Subcutaneous adipose tissue (tissue), 4 donors: ENCODE data around the gene GALNT11. TPM values are rescaled to one million over a fixed set of nuclear protein-coding genes. Genes with fewer than 3 reads are reported as not detected.

Experiments used
- total RNA-seq, 4 donors: library from RNA; depleted of rRNA; stranded (reverse); fragments of >200 nt; gene quantifications; one replicate each; pipeline ENCODE4 v1.1.0, GENCODE V29; 2016
- TF ChIP-seq, protein P1 (sequence below): fragments of 450-650 bp; IDR thresholded peaks from one replicate; pipeline ENCODE4 v1.5.1; 2016; ENCODE audit warnings: low read depth, mild to moderate bottlenecking, control low read depth, antibody characterized with exemption, moderate library complexity

Gene GALNT11
- total RNA-seq, 4 donors from 2014 or later = 42.6 to 55.9 (median 48.4) TPM

GRCh38 chr7:152073352-152073751 is 47.9 kb downstream of the GALNT11 start:
- TF ChIP-seq, protein P1, sequence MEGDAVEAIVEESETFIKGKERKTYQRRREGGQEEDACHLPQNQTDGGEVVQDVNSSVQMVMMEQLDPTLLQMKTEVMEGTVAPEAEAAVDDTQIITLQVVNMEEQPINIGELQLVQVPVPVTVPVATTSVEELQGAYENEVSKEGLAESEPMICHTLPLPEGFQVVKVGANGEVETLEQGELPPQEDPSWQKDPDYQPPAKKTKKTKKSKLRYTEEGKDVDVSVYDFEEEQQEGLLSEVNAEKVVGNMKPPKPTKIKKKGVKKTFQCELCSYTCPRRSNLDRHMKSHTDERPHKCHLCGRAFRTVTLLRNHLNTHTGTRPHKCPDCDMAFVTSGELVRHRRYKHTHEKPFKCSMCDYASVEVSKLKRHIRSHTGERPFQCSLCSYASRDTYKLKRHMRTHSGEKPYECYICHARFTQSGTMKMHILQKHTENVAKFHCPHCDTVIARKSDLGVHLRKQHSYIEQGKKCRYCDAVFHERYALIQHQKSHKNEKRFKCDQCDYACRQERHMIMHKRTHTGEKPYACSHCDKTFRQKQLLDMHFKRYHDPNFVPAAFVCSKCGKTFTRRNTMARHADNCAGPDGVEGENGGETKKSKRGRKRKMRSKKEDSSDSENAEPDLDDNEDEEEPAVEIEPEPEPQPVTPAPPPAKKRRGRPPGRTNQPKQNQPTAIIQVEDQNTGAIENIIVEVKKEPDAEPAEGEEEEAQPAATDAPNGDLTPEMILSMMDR = no peak

DNA sequence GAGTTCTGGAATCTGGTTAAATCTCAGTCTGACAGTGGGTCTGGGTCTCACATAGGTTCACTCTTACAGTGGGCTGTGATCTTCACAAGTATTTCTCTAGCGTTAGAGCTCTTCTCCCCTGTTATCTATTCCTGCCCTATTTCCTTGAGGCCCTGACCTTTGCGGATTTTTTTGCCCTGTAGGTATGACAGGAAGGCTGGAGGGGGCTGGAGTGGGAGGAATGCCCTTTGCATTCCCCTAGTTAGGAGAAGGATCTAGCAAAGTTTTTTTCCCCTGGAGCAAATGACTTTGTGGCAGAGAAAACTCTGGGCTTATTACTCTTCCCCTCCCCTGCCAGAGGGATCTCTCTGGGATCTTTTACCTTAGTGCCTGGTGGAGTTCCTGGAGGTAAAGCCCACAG is 49.2 kb downstream of the GALNT11 start:
- TF ChIP-seq, protein P1 = no peak

DNA sequence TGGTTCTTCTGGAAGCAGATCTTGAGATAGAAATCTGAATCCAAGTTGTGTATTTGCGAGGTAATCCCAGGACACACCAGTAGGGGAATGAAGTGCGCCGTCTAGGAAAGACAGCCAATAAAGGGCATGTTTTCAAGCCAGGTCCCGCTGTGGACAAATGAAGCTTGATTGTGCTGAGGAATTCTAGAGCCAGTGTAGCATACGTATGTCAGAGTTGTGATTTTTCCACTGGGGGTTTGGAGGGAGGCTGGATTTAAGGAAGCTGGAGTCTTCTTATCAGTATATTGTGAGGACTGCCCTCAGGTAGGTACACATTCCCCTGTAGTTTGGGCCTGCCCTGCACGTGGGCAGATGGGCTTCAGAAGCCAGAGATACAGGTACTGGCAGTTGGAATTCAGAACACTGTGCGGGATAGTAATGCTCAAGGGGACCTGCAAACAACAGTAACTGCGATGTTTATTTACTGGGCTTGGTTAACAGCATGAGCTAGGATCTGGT is 50.9 kb downstream of the GALNT11 start:
- TF ChIP-seq, protein P1 = no peak

GRCh38 chr7:152076940-152077933 is 51.8 kb downstream of the GALNT11 start:
- TF ChIP-seq, protein P1 = no peak

DNA sequence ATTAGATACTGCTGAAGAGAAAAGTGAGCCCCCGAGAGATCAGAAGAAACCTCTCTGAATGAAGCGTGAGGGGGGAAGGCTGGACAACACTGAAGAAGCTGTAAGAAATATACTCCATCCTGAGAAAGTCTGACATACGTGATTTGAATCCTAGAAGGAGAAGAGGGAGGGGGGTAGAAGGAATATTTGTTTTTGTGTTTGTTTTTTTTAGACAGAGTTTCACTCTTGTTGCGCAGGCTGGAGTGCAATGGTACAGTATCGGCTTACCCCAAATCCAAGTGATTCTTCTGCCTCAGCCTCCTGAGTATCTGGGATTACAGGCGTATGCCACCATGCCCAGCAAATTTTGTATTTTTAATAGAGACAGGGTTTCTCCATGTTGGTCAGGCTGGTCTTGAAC is 52.6 kb downstream of the GALNT11 start:
- TF ChIP-seq, protein P1 = no peak

GRCh38 chr7:152078786-152079185 is 53.3 kb downstream of the GALNT11 start:
- TF ChIP-seq, protein P1 = no peak

DNA sequence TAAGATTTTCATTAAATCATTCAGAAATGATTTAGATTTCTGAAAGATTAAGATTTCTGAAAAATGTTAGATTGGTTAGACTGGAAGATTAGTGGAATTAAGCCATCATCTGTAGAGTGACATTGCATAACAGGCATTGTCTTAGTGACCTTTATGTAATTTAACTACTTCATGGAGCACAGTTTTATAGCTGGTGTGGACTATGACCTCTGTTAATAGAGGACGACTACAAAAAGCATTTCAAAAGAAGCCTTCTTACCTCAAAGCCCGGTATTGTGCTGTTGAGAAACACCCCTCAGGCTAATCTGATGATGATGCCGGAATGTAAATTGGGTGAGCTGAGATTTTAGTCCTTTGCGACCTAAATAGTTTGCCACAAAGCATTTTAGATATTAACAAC is 55.6 kb downstream of the GALNT11 start:
- TF ChIP-seq, protein P1 = no peak
